B cell (primary cell): Measurements from ENCODE around the gene ANAPC5. TPM values are rescaled to one million over a fixed set of nuclear protein-coding genes. Genes with fewer than 3 reads are reported as not detected.

Experiments used
- ATAC-seq: fragments of 200-7000 bp; cut with Tn5 transposase; one replicate; pipeline ENCODE4 v1.10.0; 2021; ENCODE audit warnings: low read depth, mild to moderate bottlenecking, moderate number of reproducible peaks, moderate library complexity
- CTCF ChIA-PET: fragments of 350-600 bp; sonication (Branson Sonifier 250); formaldehyde crosslinking; loops from one replicate; lab custom pipeline; 2021; ENCODE audit warnings: antibody characterized with exemption, inconsistent platforms; lab: Charles Lee
- POLR2A ChIA-PET: fragments of 350-600 bp; sonication (Branson Sonifier 250); formaldehyde crosslinking; loops from one replicate; lab custom pipeline; 2021; ENCODE audit warnings: antibody characterized with exemption; lab: Charles Lee
- DNase-seq: peaks from one replicate; pipeline ENCODE4 v3.0.0; 2013
- H2AFZ ChIP-seq: 2 replicates; pipeline ENCODE4 v1.6.1; 2012; ENCODE audit warnings: mild to moderate bottlenecking, low read depth, low read length; ENCODE audit not compliant: insufficient read depth, poor library complexity, severe bottlenecking
- H3K27ac ChIP-seq, 2 donors: 1 replicate in 1 of 2; 2 replicates in 1 of 2; pipeline ENCODE4 v1.5.1; 2012 to 2013; ENCODE audit warnings: low read length in 2 of 2, mild to moderate bottlenecking in 2 of 2, moderate library complexity in 1 of 2
- H3K27me3 ChIP-seq, 4 experiments: fragments of 200-600 bp in 1 of 4; sonication (generic) in 1 of 4; replicated peaks in 1 of 4; 1 replicate in 2 of 4; 2 replicates in 2 of 4; pipeline versions ENCODE4 v1.6.1 to v1.7.0; 2013 to 2016; ENCODE audit warnings: low read length in 3 of 4, mild to moderate bottlenecking in 2 of 4, mixed read lengths in 1 of 4, moderate library complexity in 1 of 4; ENCODE audit not compliant: insufficient read depth in 4 of 4, control insufficient read depth in 3 of 4; ENCODE audit errors: control extremely low read depth in 1 of 4
- H3K36me3 ChIP-seq, 2 experiments: replicated peaks in 1 of 2; 1 replicate in 1 of 2; 2 replicates in 1 of 2; pipeline versions ENCODE4 v1.6.1 to v1.7.1; 2013; ENCODE audit warnings: low read length in 1 of 2; ENCODE audit not compliant: insufficient read depth in 2 of 2, control insufficient read depth in 1 of 2; ENCODE audit errors: control extremely low read depth in 1 of 2, extremely low read depth in 1 of 2
- H3K4me1 ChIP-seq, 2 donors: fragments of 200-600 bp in 1 of 2; sonication (generic) in 1 of 2; 1 replicate in 1 of 2; 2 replicates in 1 of 2; pipeline versions ENCODE4 v1.5.1 to v1.6.1; 2013 to 2017; ENCODE audit warnings: low read length in 2 of 2; ENCODE audit not compliant: control insufficient read depth in 2 of 2, insufficient read depth in 2 of 2
- H3K4me2 ChIP-seq: replicated peaks from 2 replicates; pipeline ENCODE3; 2012; ENCODE audit warnings: mild to moderate bottlenecking, low read depth, low read length; ENCODE audit not compliant: poor library complexity, severe bottlenecking
- H3K4me3 ChIP-seq, 5 experiments: fragments of 200-600 bp in 1 of 5; sonication (generic) in 1 of 5; 1 replicate in 3 of 5; 2 replicates in 2 of 5; pipeline versions ENCODE4 v1.5.1 to v1.7.0; 2011 to 2016; ENCODE audit warnings: low read length in 4 of 5, mild to moderate bottlenecking in 4 of 5, low read depth in 2 of 5, control low read depth in 1 of 5, moderate library complexity in 1 of 5; ENCODE audit not compliant: insufficient read depth in 1 of 5; ENCODE audit errors: control extremely low read depth in 1 of 5, extremely low read depth in 1 of 5
- H3K79me2 ChIP-seq: fragments of 200-600 bp; sonication (generic); one replicate; pipeline ENCODE4 v1.6.0; 2016; ENCODE audit warnings: low read length; ENCODE audit not compliant: control insufficient read depth, insufficient read depth
- H3K9ac ChIP-seq: fragments of 200-600 bp; sonication (generic); 2 replicates; pipeline ENCODE4 v1.6.1; 2017; ENCODE audit warnings: mild to moderate bottlenecking, low read length, moderate library complexity
- H3K9me3 ChIP-seq, 3 donors: one replicate each; pipeline versions ENCODE4 v1.6.1 to v1.7.1; 2013; ENCODE audit warnings: low read length in 2 of 3; ENCODE audit not compliant: control insufficient read depth in 2 of 3, insufficient read depth in 1 of 3; ENCODE audit errors: control extremely low read depth in 1 of 3
- H4K20me1 ChIP-seq: 2 replicates; pipeline ENCODE4 v1.6.0; 2012; ENCODE audit warnings: mild to moderate bottlenecking, low read length; ENCODE audit not compliant: insufficient read depth, control insufficient read depth, poor library complexity, severe bottlenecking
- H3K27ac Mint-ChIP-seq: one replicate; pipeline ENCODE4 v1.8.0; 2021; ENCODE audit warnings: mixed read lengths
- H3K27me3 Mint-ChIP-seq: one replicate; pipeline ENCODE4 v1.8.0; 2021; ENCODE audit warnings: mixed read lengths
- H3K4me1 Mint-ChIP-seq: one replicate; pipeline ENCODE4 v1.8.0; 2021; ENCODE audit warnings: mixed read lengths
- H3K4me3 Mint-ChIP-seq: one replicate; pipeline ENCODE4 v1.8.0; 2021; ENCODE audit warnings: mixed read lengths
- H3K9me3 Mint-ChIP-seq: one replicate; pipeline ENCODE4 v1.8.0; 2022; ENCODE audit warnings: mixed read lengths; ENCODE audit not compliant: insufficient read depth
- CTCF ChIP-seq: fragments of 200-600 bp; IDR thresholded peaks from one replicate; pipeline ENCODE4 v1.8.0; 2022; ENCODE audit warnings: antibody characterized with exemption, mild to moderate bottlenecking
- EZH2 ChIP-seq: IDR thresholded peaks from 2 replicates; pipeline ENCODE4 v1.6.1; 2012; ENCODE audit warnings: borderline replicate concordance, low read depth, mild to moderate bottlenecking, moderate library complexity, low read length; ENCODE audit not compliant: insufficient read depth, poor library complexity, severe bottlenecking
- WGBS: methylation state at CpG from one replicate; pipeline ENCODE4 v1.1.5; 2013; ENCODE audit warnings: missing lambda C conversion rate; ENCODE audit not compliant: insufficient coverage; 5-methylcytosine and 5-hydroxymethylcytosine counted together
- intact Hi-C: fragments of 100-400 bp; cut with micrococcal nuclease; formaldehyde crosslinking; loops from one replicate; pipeline ENCODE4 v1.10.0; 2022
- polyA plus RNA-seq: library from polyadenylated mRNA; depleted of rRNA; stranded (reverse); fragments of >200 nt; gene quantifications from 2 replicates; pipeline ENCODE4 v1.2.3, GENCODE V29; 2012
- total RNA-seq, 2 donors: library from RNA; stranded (reverse); fragments of 120-200 nt in 1 of 2; gene quantifications; 1 replicate in 1 of 2; 2 replicates in 1 of 2; pipeline versions ENCODE4 v1.2.3 to v1.2.4, GENCODE V29; 2013 to 2022

ANAPC5 gene
- total and polyA plus RNA-seq, 2 donors (not counting 1 experiment from before 2014, with no cell fraction given) = 150 to 171 TPM

- Histone ChIP-seq H2AFZ (no peak overlapping the region), H3K27me3 (no peaks in the 10 kb centered on the region), H3K4me2 (no peak overlapping the region), H3K4me1 (no peaks in the 10 kb centered on the region), H3K9me3 (no peaks in the 10 kb centered on the region), H3K9ac (no peak overlapping the region), H3K4me3 (no peak overlapping the region), H3K27ac (no peak overlapping the region), H3K36me3 (peaks cover 24 to 74% of the 10 kb centered on the region in 2 experiments), H3K79me2 (peaks cover 5% of the 10 kb centered on the region), H4K20me1 (no peaks in the 10 kb centered on the region)
- Mint-ChIP-seq H3K27me3 (no peaks in the 10 kb centered on the region), H3K9me3 (no peaks in the 10 kb centered on the region), H3K27ac (no peak overlapping the region), H3K4me3 (no peak overlapping the region), H3K4me1 (no peaks in the 10 kb centered on the region)
- ChIA-PET POLR2A (no interaction called here), CTCF (interaction anchor here (1.5 to 2.0 kb wide), 2 partner anchors 9 to 117 kb away, joined by 5 to 6 read pairs; no protein-coding TSS in a partner anchor)
- no peak for ATAC-seq
- WGBS = 51% methylated on average over 3 of the region's 5 CpGs
- DNase-seq = no peak
- no peak for TF ChIP-seq CTCF
- TF ChIP-seq EZH2 = no peak
- intact Hi-C loops = no loop called here
Measured at GRCh38 chr12:121325922-121326396, 26.3 kb downstream of the ANAPC5 start.

- H3K4me2 ChIP-seq = no peak overlapping the region
- peaks cover 5% of the 10 kb centered on the region for H3K79me2 ChIP-seq
- ChIA-PET CTCF (interaction anchor here (0.6 to 3.7 kb wide), 2 partner anchors 9 to 11 kb away, joined by 3 to 20 read pairs; no protein-coding TSS in a partner anchor), POLR2A (no interaction called here)
- H3K9ac ChIP-seq = no peak overlapping the region
- H3K27me3 Mint-ChIP-seq = no peaks in the 10 kb centered on the region
- H3K4me3 Mint-ChIP-seq = no peak overlapping the region
- 60% methylated on average over 1 of the region's 3 CpGs for WGBS
- no peaks in the 10 kb centered on the region for H3K4me1 Mint-ChIP-seq
- no peak for DNase-seq
- H3K36me3 ChIP-seq = peaks cover 21 to 67% of the 10 kb centered on the region in 2 experiments
- no peak for TF ChIP-seq CTCF
- no peak for TF ChIP-seq EZH2
- no peak overlapping the region for H3K27ac ChIP-seq
- intact Hi-C loops = no loop called here
- no peak for ATAC-seq
- no peak overlapping the region for H3K27ac Mint-ChIP-seq
- no peaks in the 10 kb centered on the region for H3K9me3 Mint-ChIP-seq
- H3K4me1 ChIP-seq = no peaks in the 10 kb centered on the region
- no peak overlapping the region for H2AFZ ChIP-seq
- no peaks in the 10 kb centered on the region for H4K20me1 ChIP-seq
- no peaks in the 10 kb centered on the region for H3K9me3 ChIP-seq
- H3K27me3 ChIP-seq = no peaks in the 10 kb centered on the region
- H3K4me3 ChIP-seq = no peak overlapping the region
Measured at GRCh38 chr12:121323908-121324307, 28.3 kb downstream of the ANAPC5 start.
